A673 (cell line): ENCODE measurements around the gene LRRC46. TPM values are rescaled to one million over a fixed set of nuclear protein-coding genes. Genes with fewer than 3 reads are reported as not detected.
A peak's percentile ranks its signal among the peaks of the same experiment; 100 is the strongest.

Source experiments
- BruUV-seq: library from RNA; stranded (reverse); fragments of 400-500 nt; replicated peaks from 2 replicates; lab custom pipeline; 2021; lab: Mats Ljungman, UMichigan
- CTCF ChIA-PET: fragments of 300-600 bp; sonication (Branson Sonifier 250); formaldehyde crosslinking; loops from one replicate; lab custom pipeline; 2022; ENCODE audit warnings: antibody characterized with exemption; lab: Charles Lee
- POLR2A ChIA-PET: fragments of 300-600 bp; sonication (Branson Sonifier 250); formaldehyde crosslinking; loops from one replicate; lab custom pipeline; 2022; ENCODE audit warnings: antibody characterized with exemption; ENCODE audit not compliant: low non-redundant PET; lab: Charles Lee
- DNase-seq: peaks from one replicate; pipeline ENCODE4 v3.0.0-alpha.2; 2015; ENCODE audit warnings: low spot score
- H3K27ac ChIP-seq: fragments of 200-600 bp; sonication (generic); 2 replicates; pipeline ENCODE4 v1.5.1; 2016; ENCODE audit warnings: mixed run types, low read depth, mild to moderate bottlenecking, mixed read lengths, antibody characterized with exemption, low read length; ENCODE audit not compliant: poor library complexity, severe bottlenecking
- H3K27me3 ChIP-seq: fragments of 200-600 bp; sonication (generic); replicated peaks from 2 replicates; pipeline ENCODE4 v1.6.1; 2017; ENCODE audit warnings: mixed run types, low read depth, mild to moderate bottlenecking, mixed read lengths, antibody characterized with exemption, low read length; ENCODE audit not compliant: insufficient read depth, poor library complexity
- H3K36me3 ChIP-seq: fragments of 200-600 bp; sonication (generic); 2 replicates; pipeline ENCODE4 v1.6.1; 2016; ENCODE audit warnings: mixed run types, mild to moderate bottlenecking, mixed read lengths, antibody characterized with exemption, low read length; ENCODE audit not compliant: insufficient read depth, poor library complexity, severe bottlenecking
- H3K4me1 ChIP-seq: fragments of 200-600 bp; sonication (generic); 2 replicates; pipeline ENCODE4 v1.6.1; 2017; ENCODE audit warnings: mixed run types, mild to moderate bottlenecking, mixed read lengths, antibody characterized with exemption, low read length; ENCODE audit not compliant: insufficient read depth, poor library complexity, severe bottlenecking
- H3K4me3 ChIP-seq: fragments of 200-600 bp; sonication (generic); 2 replicates; pipeline ENCODE4 v1.5.1; 2016; ENCODE audit warnings: low read depth, mixed run types, mild to moderate bottlenecking, mixed read lengths, low read length; ENCODE audit not compliant: poor library complexity, severe bottlenecking
- H3K9me3 ChIP-seq: fragments of 200-600 bp; sonication (generic); 2 replicates; pipeline ENCODE4 v1.6.1; 2016; ENCODE audit warnings: mixed run types, low read depth, mild to moderate bottlenecking, mixed read lengths, antibody characterized with exemption, low read length; ENCODE audit not compliant: poor library complexity, severe bottlenecking
- EZH2 ChIP-seq: fragments of 200-600 bp; sonication (generic); IDR thresholded peaks from 2 replicates; pipeline ENCODE4 v1.6.1; 2017; ENCODE audit warnings: borderline replicate concordance, low read depth, mild to moderate bottlenecking, mixed read lengths, antibody characterized with exemption, low read length; ENCODE audit not compliant: poor library complexity, severe bottlenecking
- intact Hi-C: fragments of 100-400 bp; cut with micrococcal nuclease; formaldehyde crosslinking; loops from one replicate; pipeline ENCODE4 v1.10.0; 2022; ENCODE audit not compliant: unreplicated experiment
- total RNA-seq: library from RNA; stranded (reverse); gene quantifications from 2 replicates; pipeline ENCODE4 v1.2.3, GENCODE V29; 2021
- TF ChIP-seq, protein P1 (sequence below): fragments of 300-800, 200-600 bp; sonication (generic); conservative IDR thresholded peaks from 2 replicates; pipeline ENCODE4 v1.5.1; 2017; ENCODE audit warnings: low read depth, mild to moderate bottlenecking, antibody characterized with exemption, low read length, moderate library complexity, mixed read lengths

The LRRC46 gene
- total RNA-seq, 1 experiment from 2014 or later = 1.1 TPM

GRCh38 chr17:47819475-47819874 is 12.0 kb upstream of the LRRC46 start:
- no peak overlapping the region for H3K4me3 ChIP-seq
- H3K36me3 ChIP-seq = no peaks in the 10 kb centered on the region
- peaks cover 7% of the 10 kb centered on the region for H3K4me1 ChIP-seq
- BruUV-seq = no TSS peak
- no peaks in the 10 kb centered on the region for H3K9me3 ChIP-seq
- no peak for DNase-seq
- ChIA-PET CTCF (no interaction called here), POLR2A (no interaction called here)
- no peaks in the 10 kb centered on the region for H3K27me3 ChIP-seq
- intact Hi-C loops = no loop called here
- H3K27ac ChIP-seq = no peak overlapping the region
- TF ChIP-seq, protein P1, sequence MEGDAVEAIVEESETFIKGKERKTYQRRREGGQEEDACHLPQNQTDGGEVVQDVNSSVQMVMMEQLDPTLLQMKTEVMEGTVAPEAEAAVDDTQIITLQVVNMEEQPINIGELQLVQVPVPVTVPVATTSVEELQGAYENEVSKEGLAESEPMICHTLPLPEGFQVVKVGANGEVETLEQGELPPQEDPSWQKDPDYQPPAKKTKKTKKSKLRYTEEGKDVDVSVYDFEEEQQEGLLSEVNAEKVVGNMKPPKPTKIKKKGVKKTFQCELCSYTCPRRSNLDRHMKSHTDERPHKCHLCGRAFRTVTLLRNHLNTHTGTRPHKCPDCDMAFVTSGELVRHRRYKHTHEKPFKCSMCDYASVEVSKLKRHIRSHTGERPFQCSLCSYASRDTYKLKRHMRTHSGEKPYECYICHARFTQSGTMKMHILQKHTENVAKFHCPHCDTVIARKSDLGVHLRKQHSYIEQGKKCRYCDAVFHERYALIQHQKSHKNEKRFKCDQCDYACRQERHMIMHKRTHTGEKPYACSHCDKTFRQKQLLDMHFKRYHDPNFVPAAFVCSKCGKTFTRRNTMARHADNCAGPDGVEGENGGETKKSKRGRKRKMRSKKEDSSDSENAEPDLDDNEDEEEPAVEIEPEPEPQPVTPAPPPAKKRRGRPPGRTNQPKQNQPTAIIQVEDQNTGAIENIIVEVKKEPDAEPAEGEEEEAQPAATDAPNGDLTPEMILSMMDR = no peak
- TF ChIP-seq EZH2 = no peak

GRCh38 chr17:47820033-47820789 is 11.3 kb upstream of the LRRC46 start:
- DNase-seq = no peak
- TF ChIP-seq EZH2 = no peak
- TF ChIP-seq, protein P1 = no peak
- Histone ChIP-seq H3K27ac (no peak overlapping the region), H3K4me3 (peak overlapping the region; percentile 60), H3K27me3 (no peaks in the 10 kb centered on the region), H3K36me3 (no peaks in the 10 kb centered on the region), H3K9me3 (no peaks in the 10 kb centered on the region), H3K4me1 (peaks cover 7% of the 10 kb centered on the region)
- POLR2A ChIA-PET = no interaction called here
- BruUV-seq = no TSS peak
- intact Hi-C loops = no loop called here
- CTCF ChIA-PET = no interaction called here

DNA sequence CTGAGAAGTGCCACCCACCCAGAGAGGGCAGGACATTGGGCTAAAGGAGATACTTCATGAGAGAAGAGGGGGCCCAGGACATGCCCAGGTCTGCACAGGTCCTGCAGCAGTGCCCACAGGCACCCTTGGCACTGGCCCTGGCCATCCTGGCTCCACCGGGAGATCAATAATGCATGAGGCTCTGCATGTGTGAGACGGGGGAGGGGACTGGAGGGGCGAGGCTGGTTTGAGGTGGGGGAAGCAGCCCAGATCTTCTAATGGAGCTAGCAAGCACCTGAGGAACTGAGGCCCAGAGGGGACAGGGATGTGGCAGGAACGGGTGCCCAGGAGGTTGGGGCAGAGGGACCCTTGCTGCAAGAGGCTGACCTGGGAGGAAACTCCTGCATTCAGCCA is 10.4 kb upstream of the LRRC46 start:
- CTCF ChIA-PET = no interaction called here
- no peak overlapping the region for H3K27ac ChIP-seq
- intact Hi-C loops = no loop called here
- BruUV-seq = no TSS peak
- H3K27me3 ChIP-seq = no peaks in the 10 kb centered on the region
- H3K4me3 ChIP-seq = peak overlapping the region; percentile 60
- TF ChIP-seq EZH2 = no peak
- TF ChIP-seq, protein P1 = no peak
- POLR2A ChIA-PET = no interaction called here
- no peaks in the 10 kb centered on the region for H3K36me3 ChIP-seq
- H3K9me3 ChIP-seq = no peaks in the 10 kb centered on the region
- H3K4me1 ChIP-seq = peaks cover 7% of the 10 kb centered on the region
- no peak for DNase-seq
